SIG-M5 treated with dmso at 0.1 percent for 504 hours (cell line): ENCODE data around the gene IQCC.
"Not testable (repeated sequence)": the region's sequence is repeated elsewhere in the genome, so short reads cannot be mapped to it uniquely, and the experiment has no call there.

Source experiments
- DNase-seq: peaks from one replicate; lab custom pipeline; 2025; ENCODE audit not compliant: unreplicated experiment; lab: John Stamatoyannopoulos, UW

Gene IQCC

DNA sequence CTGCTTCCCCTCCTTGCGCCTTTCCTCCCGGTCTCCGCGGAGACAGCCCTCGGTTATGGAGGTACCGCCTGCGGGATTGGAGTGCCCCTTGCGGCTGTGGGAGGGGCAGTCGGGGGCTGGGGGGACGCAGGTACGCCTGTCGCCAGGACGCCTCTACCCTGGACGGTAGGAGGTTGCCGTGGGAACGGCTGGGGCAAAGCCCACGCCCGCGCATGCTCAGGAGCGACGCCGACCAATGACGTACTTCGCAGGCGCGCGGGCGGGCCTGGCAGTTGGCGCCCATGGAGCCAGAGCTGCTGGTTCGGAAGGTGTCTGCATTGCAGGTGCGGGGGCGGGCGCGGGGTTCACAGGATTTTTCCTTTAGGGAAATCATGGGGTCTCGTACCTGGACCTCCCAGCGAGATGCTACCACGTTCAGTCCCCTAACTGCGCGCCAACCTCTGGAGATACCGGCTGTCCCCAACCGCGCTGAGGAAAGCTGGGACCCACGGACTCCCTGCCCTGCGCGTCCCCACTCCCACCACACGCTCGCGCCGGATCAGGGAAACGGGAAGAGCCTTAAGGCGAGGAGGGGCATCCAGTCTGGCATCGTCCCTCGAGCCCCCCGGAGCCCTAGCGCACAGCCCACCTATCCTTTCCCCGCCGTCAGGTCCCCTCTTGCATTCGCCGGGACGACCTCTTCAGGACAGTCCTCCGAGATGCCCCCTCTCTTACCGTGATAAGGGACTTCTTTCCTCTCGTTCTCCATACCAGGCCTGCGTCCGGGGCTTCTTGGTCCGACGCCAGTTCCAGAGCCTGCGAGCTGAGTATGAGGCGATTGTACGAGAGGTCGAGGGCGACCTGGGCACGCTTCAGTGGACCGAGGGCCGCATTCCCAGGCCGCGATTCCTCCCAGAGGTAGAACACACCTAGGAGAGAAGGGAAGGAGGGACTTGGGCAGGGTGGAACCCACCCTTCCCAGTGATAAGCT lies at the start of gene IQCC:
Gene IQCC, plus strand, starts transcription at position 271 of the 970 bp plus-strand sequence. Its CDS starts 11 bp downstream, at position 282.
- DNase-seq = peak; percentile 58

DNA sequence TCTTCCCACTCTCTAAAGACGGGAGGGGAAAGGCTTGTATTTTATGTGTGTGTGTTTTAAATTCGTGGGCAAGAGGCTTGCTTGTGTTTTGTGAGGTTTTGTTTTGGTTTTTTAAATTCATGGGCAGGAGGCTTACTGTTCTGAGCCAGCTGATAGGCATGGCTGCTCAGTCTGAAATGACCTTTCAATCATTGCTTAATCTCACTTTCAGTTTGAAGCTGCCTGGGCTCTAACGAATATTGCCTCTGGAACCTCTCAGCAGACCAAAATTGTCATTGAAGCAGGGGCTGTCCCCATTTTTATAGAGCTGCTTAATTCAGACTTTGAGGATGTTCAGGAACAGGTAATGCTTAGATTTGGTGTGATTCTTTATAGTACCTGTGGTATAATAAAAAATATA lies 46.3 kb upstream of the IQCC start:
- no peak for DNase-seq

DNA sequence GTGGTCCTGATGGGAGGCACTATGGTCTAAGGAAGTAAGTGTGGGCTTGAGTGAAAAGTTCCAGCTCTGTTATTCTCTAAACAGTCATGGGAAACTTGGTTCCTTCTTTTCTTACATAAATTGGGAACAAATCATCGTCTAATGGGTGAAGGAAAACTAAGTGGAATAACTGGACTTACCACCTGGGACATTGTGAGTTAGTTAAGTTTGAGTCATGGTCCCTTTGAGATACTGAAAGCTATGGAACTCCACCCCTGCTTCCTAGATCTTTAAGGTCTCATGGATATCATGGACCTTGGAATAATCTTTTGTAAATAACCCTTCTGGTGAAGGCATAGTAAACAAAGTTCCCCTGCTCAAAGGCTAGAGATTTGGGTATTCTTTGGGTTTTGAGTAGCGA lies 42.1 kb upstream of the IQCC start:
- DNase-seq = no peak

DNA sequence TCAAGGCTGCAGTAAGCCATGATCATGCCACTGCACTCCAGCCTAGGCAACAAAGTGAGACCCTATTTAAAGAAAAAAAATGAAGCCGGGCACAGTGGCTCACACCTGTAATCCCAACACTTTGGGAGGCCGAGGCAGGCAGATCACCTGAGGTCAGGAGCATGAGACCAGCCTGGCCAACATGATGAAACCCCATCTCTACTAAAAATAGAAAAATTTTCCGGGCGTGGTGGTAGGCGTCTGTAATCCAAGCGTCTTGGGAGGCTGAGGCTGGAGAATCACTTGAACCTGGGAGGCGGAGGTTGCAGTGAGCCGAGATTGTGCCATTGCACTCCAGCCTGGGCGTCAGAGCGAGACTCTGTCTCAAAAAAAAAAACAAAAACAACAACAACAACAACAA lies 39.8 kb upstream of the IQCC start:
- DNase-seq = not testable (repeated sequence)

DNA sequence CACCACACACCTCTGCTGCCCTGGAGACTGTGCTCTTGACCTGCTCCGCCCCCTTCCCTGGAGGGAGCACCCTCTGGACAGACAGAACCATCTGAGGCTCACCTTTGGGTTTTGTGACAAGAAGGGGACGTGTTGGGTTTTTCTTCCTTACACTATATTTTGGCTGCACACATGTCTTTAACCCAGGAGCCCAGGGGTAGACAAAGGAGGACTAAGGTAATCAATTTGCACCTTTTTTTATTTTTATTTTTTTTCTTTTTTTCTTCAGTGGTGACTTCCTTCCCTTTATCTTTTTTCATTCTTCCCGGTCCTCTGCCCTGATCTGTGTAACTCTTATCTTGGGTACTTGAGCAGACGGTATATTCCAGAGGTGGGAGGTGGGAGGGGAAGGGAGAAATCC lies 34.5 kb upstream of the IQCC start:
- no peak for DNase-seq

DNA sequence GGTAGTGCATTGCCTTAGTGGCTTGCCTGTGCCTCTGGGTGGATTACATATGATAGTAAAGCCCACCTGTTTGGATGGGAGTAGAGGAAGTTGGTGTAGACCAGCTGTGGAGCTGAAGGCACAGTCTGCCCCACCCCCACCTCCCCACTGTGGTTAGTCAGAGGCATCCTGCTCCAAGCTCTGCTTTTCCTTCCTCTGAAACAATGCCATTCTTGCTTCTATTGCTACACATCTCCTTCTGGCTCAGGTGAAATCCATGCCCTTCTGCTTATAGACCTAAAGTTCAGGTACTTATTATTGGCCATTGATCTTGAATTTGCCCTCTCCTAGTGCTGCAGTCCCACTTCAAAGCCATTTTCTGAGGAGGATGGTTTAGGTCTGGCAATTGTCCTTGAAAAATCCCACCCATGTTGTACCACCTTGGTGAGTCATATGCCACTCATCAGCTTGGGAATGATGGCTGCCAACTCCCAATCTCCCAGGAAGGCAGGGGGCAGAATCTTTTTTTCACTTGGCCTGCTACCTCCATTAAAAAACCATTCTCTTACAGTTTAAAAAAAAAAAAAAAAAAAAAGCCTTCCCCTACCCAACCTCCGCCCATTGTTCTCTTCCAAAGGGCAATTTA lies 32.7 kb upstream of the IQCC start:
- no peak for DNase-seq

DNA sequence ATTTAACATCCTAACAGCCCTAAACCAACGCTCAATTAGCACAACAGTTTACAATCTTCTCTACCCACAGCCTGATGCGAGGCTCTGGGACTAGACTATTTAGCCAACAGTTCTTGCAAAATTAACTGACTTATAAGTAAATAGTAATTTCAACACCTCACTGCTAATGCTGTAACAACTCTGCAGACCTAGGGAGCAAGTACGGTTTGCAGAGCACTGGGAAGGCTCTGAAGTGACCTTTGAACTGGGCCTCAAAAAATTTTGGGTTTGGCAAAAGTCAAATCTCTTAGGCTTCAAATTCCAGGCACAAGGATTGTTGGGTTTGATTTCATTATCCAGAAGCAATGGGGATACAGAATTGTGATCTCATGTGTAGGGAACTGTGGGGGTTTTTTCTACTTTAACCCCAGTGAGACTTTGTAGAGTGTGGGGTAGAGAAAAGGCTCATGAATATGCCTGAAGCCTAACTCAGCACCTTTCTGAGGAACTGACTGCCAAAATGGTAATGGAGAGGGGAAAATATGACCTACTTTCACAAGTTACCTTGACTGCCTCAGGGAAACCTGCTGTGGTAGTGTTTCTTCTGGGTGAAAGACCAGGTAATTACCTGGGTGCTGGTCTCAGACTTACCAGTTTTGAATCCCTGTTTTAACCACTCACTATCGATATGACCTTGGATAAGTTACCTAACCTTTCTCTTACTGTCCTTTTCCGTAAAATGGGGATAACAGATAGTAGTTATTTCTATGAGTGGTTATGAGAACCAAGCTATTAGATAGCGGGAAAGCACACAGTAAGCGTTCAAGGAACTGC lies 26.9 kb upstream of the IQCC start:
- peak; percentile 86 for DNase-seq

DNA sequence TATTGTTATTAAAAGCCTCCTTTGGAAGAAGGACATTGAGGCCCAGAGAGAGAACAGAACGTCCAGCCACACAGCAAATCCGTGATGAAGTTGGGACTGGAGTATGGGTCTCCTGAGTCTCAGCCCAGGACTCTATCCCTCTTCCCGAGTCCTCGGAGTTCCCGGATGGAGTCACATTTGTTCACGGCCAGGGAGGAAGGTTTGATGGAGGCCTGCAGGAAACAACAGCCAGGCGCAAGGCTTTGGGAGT lies 26.4 kb upstream of the IQCC start:
- no peak for DNase-seq

DNA sequence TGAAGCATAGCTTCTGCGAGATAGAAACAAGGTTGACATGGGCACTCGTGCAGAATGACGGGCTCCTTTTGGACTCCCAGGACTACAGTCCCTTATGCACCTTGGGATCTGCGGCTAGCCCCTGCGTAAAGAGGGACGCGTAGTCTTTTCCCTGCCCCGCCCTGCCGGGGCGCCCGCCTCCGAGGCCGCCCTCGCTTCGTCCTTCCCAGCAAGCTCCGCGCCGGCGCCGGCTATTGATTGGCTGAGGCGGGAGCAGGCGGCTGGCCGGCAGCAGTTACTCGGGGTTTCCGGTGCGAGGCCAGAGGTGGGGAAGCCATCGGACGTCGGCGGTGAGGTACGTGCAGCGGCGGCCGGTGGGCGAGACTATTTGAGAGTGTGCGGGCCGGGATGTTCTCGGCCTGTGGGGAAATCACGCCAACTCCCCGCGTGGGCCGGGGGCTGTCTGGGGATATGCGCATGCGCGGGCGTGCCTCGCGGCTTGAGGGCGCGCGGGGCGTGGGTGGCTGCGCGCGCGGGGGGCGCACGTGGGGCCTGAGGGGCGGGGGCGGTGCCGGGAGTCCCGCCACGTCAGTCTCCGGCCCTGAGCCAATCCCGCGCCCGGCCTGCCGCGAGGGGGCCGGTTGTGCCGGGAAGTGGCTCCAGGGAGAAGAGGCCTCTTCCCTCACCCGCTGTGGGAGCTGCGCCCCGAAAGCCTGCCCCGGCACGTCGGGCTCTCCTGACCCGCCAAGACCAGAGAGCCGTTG lies 25.9 kb upstream of the IQCC start, which contains the start of gene TXLNA:
Gene TXLNA, plus strand, starts transcription at position 233 of the 743 bp plus-strand sequence. CDS start 671 bp downstream, outside the sequence.
- peak; percentile 83 for DNase-seq

DNA sequence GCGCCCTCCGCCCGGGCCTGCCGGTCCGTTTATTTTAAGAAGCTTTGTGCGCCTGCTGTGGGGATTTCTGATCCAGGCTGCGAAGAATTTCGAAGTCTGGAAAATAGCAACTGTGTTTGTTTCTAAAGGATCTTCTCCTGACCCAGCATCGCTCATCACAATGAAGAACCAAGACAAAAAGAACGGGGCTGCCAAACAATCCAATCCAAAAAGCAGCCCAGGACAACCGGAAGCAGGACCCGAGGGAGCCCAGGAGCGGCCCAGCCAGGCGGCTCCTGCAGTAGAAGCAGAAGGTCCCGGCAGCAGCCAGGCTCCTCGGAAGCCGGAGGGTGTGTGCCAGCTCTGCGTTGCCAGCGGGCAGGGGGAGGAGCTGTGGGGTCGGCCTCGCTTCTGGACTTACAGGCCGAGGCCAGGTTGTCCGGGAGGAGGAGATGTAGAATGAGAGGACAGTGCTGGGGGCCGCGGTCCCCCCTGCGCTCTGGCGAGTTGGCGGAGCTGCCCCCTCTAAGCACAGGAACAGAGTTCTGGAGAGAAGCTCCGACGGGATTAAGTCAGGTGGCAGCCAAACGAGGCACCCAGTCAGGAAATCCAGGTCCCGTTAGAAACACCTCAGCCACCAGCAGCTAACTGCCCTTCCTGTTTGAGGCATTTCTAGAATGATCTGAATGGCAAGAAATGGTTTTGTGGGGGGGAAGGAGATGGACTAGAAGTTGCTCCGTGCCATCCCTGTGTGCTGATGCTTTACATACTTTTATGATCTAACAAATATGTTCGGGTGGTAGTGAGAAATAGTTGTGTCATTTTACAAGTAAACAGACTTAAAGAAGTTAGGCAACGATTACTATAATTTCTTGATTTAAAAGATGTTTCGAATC lies 25.0 kb upstream of the IQCC start:
- peak; percentile 28 for DNase-seq

DNA sequence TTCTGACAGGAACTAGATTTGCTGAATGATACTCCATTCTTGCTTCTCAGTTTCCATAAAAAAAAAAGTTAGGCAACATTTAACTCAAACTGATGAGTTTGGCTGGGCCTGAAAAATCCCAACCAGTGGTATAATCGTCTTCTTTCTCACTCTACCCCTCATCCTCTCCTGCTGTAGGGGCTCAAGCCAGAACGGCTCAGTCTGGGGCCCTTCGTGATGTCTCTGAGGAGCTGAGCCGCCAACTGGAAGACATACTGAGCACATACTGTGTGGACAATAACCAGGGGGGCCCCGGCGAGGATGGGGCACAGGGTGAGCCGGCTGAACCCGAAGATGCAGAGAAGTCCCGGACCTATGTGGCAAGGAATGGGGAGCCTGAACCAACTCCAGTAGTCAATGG lies 24.4 kb upstream of the IQCC start:
- no peak for DNase-seq

DNA sequence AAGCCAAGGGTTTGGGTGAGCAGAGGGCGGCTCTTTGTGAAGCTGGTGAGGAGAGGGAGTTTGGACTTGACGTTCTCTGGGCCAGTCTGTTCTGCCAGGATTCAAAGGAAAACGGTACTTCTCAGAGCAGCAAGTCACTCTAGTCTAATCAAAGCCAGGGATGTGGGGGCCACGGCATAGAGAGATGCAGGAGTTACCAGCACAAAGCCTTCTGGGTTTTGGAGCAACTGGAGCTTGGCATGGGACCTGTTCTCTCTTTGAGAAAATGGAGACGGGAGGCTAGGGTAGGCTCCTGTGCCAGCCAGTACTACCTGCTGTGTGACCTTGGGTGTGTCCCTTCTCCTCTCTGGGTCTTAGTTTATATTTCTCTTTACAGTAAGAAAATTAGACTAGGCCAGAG lies 23.9 kb upstream of the IQCC start:
- DNase-seq = no peak

DNA sequence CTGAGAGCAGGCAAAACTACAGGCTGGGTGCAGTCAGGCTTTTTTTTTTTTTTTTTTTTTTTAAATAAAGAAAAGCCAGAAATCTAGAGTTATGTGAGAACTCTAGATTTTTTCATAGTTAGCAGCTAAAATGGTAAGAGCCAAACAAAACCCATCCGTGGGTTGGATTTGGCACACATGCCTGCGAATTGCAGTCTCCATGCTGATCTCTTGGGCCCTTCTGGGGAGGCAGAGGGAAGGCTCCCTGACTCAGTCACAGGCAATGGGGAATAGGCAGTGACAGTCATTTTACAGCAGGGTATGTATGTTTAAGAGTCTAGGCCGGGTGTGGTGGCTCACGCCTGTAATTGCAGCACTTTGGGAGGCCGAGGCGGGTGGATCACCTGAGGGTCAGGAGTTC lies 23.4 kb upstream of the IQCC start:
- DNase-seq = no peak

DNA sequence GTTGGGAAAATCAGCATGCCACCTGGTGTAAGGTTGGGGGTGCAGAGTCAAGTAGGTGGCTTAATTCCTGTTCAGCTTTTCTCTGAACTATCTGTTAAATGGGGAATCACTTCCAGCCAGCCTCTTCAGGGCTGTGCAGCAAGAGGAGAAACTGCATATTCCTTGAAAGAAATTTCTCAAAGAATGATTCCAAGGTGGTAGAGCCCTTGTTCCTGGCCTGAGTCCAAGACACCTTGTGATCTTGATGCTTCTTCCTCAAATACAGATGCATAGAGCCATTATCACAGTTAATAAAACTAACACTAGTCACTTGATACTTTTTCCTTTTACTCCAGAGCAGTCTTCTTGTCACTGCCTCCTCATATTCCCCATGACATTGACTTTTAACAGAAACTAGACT lies 20.8 kb upstream of the IQCC start:
- no peak for DNase-seq

DNA sequence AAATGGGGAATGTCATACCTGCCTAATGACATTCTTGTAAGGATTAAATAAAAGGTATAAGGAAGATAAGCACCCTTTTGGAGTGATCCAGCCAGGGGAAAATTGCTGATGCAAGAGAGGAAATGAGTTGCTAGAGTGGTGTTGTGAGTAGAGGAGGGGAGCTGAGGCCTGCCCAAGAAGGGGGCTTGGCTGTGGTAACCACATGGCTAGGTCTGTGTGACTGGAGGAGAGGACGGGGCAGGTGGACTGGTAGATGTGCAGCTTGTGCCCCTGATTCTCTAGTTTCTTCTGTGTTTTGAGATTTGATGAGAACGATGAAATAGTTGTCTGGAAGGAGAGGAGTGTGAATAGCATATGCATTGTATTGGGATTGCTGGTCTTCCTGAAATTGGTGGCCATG lies 19.4 kb upstream of the IQCC start:
- DNase-seq = no peak

DNA sequence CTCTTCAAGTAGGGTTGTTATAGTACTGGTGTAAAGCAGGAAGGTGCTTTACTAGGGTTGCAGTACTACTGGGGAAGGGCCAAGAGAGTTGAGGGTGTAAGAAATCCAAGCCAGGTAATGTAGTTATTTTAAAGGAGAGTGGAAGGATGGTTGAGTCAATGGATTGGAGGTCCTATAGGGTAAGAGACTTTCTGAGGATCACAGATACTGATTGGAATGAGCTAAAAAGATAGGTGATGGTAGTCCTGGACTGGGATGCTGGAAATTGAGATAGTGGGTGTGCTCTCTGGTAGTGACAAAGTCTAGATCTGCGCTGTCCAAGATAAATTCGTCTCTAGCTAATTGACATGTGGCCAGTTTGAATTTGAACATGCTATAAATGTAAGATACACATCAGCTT lies 19.0 kb upstream of the IQCC start:
- DNase-seq = no peak

DNA sequence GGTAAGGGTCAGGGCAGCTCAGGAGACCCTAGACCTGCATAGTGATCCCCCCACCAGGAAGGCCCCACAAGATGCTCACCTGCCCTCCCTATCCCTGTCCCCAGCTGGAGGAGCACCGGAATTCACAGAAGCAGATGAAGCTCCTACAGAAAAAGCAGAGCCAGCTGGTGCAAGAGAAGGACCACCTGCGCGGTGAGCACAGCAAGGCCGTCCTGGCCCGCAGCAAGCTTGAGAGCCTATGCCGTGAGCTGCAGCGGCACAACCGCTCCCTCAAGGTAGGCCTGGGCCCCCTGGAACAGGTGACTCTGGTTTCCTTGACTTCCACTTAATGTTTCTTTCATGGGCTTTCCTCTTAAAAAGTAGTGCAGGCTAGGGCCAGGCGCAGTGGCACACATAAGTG lies 17.6 kb upstream of the IQCC start:
- no peak for DNase-seq

DNA sequence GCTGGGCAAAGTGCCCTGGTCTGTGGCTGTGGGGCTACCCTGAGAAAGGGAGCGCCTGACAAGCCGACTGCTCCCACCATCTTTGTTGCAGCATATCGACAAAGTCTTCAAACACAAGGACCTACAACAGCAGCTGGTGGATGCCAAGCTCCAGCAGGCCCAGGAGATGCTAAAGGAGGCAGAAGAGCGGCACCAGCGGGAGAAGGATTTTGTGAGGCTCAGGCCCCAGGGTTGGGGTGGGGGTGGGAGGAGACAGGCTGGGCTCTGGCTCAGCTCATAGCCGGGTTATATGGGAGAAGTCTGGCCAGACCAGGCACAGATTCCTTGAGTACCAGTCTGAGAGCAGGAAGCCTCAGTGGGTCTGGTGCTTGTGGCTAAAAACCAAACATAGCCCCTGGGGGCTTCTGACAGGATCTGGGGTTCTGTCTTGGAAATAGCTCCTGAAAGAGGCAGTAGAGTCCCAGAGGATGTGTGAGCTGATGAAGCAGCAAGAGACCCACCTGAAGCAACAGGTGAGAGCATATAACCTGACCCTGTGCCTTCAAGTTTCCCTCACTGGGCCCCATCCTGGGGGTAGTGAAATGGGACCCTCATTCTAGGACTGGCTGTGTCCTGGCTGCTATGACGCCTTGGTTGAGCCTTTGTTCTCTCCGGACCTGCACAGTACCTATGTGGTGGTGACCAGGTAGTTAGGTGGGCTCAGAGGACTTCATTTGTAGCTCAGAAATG lies 13.1 kb upstream of the IQCC start:
- DNase-seq = no peak

DNA sequence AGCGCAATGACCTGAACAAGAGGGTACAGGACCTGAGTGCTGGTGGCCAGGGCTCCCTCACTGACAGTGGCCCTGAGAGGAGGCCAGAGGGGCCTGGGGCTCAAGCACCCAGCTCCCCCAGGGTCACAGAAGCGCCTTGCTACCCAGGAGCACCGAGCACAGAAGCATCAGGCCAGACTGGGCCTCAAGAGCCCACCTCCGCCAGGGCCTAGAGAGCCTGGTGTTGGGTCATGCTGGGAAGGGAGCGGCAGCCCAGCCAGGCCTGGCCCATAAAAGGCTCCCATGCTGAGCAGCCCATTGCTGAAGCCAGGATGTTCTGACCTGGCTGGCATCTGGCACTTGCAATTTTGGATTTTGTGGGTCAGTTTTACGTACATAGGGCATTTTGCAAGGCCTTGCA lies 10.5 kb upstream of the IQCC start:
- no peak for DNase-seq
